ENCODE data around the gene CA5A. TPM values are rescaled to one million over a fixed set of nuclear protein-coding genes. Genes with fewer than 3 reads are reported as not detected.
A peak's percentile ranks its signal among the peaks of the same experiment; 100 is the strongest.

CA5A gene
- total and polyA plus RNA-seq, 2 of the 13 experiments (the other 11 are each of a cell fraction or from before 2014, with no cell fraction given) = 66.8 to 106 TPM

DNA sequence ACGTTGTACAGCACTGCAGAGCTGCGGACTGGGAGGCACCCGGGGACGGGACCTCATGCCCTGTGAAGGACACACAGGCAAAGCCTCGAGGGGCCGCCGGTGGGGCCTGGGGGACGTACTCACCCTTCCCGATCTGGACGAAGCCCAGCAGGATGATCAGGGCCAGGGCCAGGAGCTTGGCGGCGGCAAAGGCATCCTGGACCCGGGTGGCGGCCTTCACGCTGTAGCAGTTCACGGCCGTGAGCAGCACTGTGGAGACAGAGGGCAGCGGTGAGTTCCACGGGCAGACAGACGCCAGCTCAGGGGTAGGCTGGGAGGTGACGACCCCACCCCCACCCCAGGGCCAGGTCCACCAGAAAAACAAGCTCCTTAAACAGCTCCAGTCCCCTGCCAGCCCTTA is 84.7 kb downstream of the CA5A start (continued):
- TF ChIP-seq, protein P1, sequence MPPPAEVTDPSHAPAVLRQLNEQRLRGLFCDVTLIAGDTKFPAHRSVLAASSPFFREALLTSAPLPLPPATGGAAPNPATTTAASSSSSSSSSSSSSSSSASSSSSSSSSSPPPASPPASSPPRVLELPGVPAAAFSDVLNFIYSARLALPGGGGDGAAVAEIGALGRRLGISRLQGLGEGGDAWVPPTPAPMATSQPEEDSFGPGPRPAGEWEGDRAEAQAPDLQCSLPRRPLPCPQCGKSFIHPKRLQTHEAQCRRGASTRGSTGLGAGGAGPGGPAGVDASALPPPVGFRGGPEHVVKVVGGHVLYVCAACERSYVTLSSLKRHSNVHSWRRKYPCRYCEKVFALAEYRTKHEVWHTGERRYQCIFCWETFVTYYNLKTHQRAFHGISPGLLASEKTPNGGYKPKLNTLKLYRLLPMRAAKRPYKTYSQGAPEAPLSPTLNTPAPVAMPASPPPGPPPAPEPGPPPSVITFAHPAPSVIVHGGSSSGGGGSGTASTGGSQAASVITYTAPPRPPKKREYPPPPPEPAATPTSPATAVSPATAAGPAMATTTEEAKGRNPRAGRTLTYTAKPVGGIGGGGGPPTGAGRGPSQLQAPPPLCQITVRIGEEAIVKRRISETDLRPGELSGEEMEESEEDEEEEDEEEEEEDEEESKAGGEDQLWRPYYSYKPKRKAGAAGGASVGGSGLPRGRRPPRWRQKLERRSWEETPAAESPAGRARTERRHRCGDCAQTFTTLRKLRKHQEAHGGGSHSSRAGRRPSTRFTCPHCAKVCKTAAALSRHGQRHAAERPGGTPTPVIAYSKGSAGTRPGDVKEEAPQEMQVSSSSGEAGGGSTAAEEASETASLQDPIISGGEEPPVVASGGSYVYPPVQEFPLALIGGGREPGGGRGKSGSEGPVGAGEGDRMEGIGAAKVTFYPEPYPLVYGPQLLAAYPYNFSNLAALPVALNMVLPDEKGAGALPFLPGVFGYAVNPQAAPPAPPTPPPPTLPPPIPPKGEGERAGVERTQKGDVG (CRISPR knock-in tag; IDR thresholded peaks at IDR 0.05; ENCODE audit: borderline replicate concordance) = peak; percentile 99
- TF ChIP-seq, protein P2, sequence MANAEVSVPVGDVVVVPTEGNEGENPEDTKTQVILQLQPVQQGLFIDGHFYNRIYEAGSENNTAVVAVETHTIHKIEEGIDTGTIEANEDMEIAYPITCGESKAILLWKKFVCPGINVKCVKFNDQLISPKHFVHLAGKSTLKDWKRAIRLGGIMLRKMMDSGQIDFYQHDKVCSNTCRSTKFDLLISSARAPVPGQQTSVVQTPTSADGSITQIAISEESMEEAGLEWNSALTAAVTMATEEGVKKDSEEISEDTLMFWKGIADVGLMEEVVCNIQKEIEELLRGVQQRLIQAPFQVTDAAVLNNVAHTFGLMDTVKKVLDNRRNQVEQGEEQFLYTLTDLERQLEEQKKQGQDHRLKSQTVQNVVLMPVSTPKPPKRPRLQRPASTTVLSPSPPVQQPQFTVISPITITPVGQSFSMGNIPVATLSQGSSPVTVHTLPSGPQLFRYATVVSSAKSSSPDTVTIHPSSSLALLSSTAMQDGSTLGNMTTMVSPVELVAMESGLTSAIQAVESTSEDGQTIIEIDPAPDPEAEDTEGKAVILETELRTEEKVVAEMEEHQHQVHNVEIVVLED (CRISPR knock-in tag; IDR thresholded peaks at IDR 0.05; ENCODE audit: borderline replicate concordance) = no peak
- TF ChIP-seq SOX6 (IDR thresholded peaks at IDR 0.05) (no peak), SOX6 (CRISPR knock-in tag; IDR thresholded peaks at IDR 0.05) (0 out of 2 replicates have a peak, but pooled peaks have one; percentile 21), ZNF354B (CRISPR knock-in tag; IDR thresholded peaks at IDR 0.05) (no peak), FOXJ3 (CRISPR knock-in tag; IDR thresholded peaks at IDR 0.05; ENCODE audit: borderline replicate concordance) (no peak), ZNF160 (CRISPR knock-in tag; IDR thresholded peaks at IDR 0.05) (no peak), SOX5 (CRISPR knock-in tag; IDR thresholded peaks at IDR 0.05; ENCODE audit: borderline replicate concordance) (no peak), POLR2A (IDR thresholded peaks at IDR 0.05; ENCODE audit: insufficient read depth in 1 of 2, low read depth in 2 of 2, low read length in 2 of 2) (no peak; a peak in 1 of 4 replicates), SIX4 (CRISPR knock-in tag; IDR thresholded peaks at IDR 0.05) (no peak), STAT5B (CRISPR knock-in tag; IDR thresholded peaks at IDR 0.05) (no peak), TAF15 (IDR thresholded peaks at IDR 0.05; ENCODE audit: low read depth, low read length, poor library complexity, severe bottlenecking) (no peak), BRD4 (CRISPR knock-in tag; IDR thresholded peaks at IDR 0.05) (0 out of 2 replicates have a peak, but pooled peaks have one; percentile 44)
- TF ChIP-seq, protein P3, sequence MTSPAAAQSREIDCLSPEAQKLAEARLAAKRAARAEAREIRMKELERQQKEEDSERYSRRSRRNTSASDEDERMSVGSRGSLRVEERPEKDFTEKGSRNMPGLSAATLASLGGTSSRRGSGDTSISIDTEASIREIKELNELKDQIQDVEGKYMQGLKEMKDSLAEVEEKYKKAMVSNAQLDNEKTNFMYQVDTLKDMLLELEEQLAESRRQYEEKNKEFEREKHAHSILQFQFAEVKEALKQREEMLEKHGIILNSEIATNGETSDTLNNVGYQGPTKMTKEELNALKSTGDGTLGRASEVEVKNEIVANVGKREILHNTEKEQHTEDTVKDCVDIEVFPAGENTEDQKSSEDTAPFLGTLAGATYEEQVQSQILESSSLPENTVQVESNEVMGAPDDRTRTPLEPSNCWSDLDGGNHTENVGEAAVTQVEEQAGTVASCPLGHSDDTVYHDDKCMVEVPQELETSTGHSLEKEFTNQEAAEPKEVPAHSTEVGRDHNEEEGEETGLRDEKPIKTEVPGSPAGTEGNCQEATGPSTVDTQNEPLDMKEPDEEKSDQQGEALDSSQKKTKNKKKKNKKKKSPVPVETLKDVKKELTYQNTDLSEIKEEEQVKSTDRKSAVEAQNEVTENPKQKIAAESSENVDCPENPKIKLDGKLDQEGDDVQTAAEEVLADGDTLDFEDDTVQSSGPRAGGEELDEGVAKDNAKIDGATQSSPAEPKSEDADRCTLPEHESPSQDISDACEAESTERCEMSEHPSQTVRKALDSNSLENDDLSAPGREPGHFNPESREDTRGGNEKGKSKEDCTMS (CRISPR knock-in tag; conservative IDR thresholded peaks at IDR 0.05) = no peak
- TF ChIP-seq, protein P4, sequence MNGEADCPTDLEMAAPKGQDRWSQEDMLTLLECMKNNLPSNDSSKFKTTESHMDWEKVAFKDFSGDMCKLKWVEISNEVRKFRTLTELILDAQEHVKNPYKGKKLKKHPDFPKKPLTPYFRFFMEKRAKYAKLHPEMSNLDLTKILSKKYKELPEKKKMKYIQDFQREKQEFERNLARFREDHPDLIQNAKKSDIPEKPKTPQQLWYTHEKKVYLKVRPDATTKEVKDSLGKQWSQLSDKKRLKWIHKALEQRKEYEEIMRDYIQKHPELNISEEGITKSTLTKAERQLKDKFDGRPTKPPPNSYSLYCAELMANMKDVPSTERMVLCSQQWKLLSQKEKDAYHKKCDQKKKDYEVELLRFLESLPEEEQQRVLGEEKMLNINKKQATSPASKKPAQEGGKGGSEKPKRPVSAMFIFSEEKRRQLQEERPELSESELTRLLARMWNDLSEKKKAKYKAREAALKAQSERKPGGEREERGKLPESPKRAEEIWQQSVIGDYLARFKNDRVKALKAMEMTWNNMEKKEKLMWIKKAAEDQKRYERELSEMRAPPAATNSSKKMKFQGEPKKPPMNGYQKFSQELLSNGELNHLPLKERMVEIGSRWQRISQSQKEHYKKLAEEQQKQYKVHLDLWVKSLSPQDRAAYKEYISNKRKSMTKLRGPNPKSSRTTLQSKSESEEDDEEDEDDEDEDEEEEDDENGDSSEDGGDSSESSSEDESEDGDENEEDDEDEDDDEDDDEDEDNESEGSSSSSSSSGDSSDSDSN (CRISPR knock-in tag; IDR thresholded peaks at IDR 0.05) = peak; percentile 42
- TF ChIP-seq, protein P5, sequence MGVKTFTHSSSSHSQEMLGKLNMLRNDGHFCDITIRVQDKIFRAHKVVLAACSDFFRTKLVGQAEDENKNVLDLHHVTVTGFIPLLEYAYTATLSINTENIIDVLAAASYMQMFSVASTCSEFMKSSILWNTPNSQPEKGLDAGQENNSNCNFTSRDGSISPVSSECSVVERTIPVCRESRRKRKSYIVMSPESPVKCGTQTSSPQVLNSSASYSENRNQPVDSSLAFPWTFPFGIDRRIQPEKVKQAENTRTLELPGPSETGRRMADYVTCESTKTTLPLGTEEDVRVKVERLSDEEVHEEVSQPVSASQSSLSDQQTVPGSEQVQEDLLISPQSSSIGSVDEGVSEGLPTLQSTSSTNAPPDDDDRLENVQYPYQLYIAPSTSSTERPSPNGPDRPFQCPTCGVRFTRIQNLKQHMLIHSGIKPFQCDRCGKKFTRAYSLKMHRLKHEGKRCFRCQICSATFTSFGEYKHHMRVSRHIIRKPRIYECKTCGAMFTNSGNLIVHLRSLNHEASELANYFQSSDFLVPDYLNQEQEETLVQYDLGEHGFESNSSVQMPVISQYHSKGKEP (CRISPR knock-in tag; IDR thresholded peaks at IDR 0.05) = no peak
- TF ChIP-seq, protein P6, sequence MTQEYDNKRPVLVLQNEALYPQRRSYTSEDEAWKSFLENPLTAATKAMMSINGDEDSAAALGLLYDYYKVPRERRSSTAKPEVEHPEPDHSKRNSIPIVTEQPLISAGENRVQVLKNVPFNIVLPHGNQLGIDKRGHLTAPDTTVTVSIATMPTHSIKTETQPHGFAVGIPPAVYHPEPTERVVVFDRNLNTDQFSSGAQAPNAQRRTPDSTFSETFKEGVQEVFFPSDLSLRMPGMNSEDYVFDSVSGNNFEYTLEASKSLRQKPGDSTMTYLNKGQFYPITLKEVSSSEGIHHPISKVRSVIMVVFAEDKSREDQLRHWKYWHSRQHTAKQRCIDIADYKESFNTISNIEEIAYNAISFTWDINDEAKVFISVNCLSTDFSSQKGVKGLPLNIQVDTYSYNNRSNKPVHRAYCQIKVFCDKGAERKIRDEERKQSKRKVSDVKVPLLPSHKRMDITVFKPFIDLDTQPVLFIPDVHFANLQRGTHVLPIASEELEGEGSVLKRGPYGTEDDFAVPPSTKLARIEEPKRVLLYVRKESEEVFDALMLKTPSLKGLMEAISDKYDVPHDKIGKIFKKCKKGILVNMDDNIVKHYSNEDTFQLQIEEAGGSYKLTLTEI (CRISPR knock-in tag; conservative IDR thresholded peaks at IDR 0.05) = no peak
